Activated T-cell treated with anti-CD3 and anti-CD28 coated beads for 24 hours (primary cell): Measurements from ENCODE around the gene PPP4C.
"Not testable (repeated sequence)": the region's sequence is repeated elsewhere in the genome, so short reads cannot be mapped to it uniquely, and the experiment has no call there.

Experiments used
- DNase-seq: peaks from one replicate; pipeline ENCODE4 v3.0.0-alpha.2; 2020; ENCODE audit warnings: low read depth

PPP4C gene

GRCh38 chr16:30075503-30076275, at the start of gene PPP4C:
Gene PPP4C, plus strand, starts transcription at chr16:30075994. Its CDS starts 384 bp downstream, at chr16:30076378.
- DNase-seq: peak; percentile 84

GRCh38 chr16:30026449-30026848, 49.3 kb upstream of the PPP4C start:
- DNase-seq: no peak

- DNase-seq: no peak
Measured at GRCh38 chr16:30027588-30028437, 48.0 kb upstream of the PPP4C start.

- no peak for DNase-seq
Measured at GRCh38 chr16:30028438-30029076, 47.2 kb upstream of the PPP4C start.

- no peak for DNase-seq
Measured at GRCh38 chr16:30030011-30030685, 45.6 kb upstream of the PPP4C start.

- no peak for DNase-seq
Measured at GRCh38 chr16:30030841-30031413, 44.9 kb upstream of the PPP4C start, which contains the start of gene TLCD3B. Gene TLCD3B, minus strand, starts transcription at chr16:30031271. Its CDS starts 744 bp downstream, at chr16:30030527.

- no peak for DNase-seq
Measured at GRCh38 chr16:30031477-30031918, 44.3 kb upstream of the PPP4C start.

GRCh38 chr16:30032083-30032819, 43.5 kb upstream of the PPP4C start:
- DNase-seq: peak; percentile 53

- DNase-seq: no peak
Measured at GRCh38 chr16:30033270-30033669, 42.5 kb upstream of the PPP4C start.

- no peak for DNase-seq
Measured at GRCh38 chr16:30040221-30040620, 35.6 kb upstream of the PPP4C start.

GRCh38 chr16:30040690-30041089, 35.1 kb upstream of the PPP4C start:
- not testable (repeated sequence) for DNase-seq

GRCh38 chr16:30041841-30042240, 34.0 kb upstream of the PPP4C start:
- DNase-seq: no peak

GRCh38 chr16:30046178-30046577, 29.6 kb upstream of the PPP4C start:
- DNase-seq: no peak

- no peak for DNase-seq
Measured at GRCh38 chr16:30046588-30046987, 29.2 kb upstream of the PPP4C start.

- no peak for DNase-seq
Measured at GRCh38 chr16:30049871-30050270, 25.9 kb upstream of the PPP4C start.

- DNase-seq: no peak
Measured at GRCh38 chr16:30051518-30051917, 24.3 kb upstream of the PPP4C start.

- peak; percentile 89 for DNase-seq
Measured at GRCh38 chr16:30052671-30053372, 23.0 kb upstream of the PPP4C start.

- DNase-seq: no peak
Measured at GRCh38 chr16:30053376-30054015, 22.3 kb upstream of the PPP4C start.

GRCh38 chr16:30054451-30054850, 21.3 kb upstream of the PPP4C start:
- DNase-seq: no peak
